ENCODE results near the gene TRAK2.

Gene TRAK2

DNA sequence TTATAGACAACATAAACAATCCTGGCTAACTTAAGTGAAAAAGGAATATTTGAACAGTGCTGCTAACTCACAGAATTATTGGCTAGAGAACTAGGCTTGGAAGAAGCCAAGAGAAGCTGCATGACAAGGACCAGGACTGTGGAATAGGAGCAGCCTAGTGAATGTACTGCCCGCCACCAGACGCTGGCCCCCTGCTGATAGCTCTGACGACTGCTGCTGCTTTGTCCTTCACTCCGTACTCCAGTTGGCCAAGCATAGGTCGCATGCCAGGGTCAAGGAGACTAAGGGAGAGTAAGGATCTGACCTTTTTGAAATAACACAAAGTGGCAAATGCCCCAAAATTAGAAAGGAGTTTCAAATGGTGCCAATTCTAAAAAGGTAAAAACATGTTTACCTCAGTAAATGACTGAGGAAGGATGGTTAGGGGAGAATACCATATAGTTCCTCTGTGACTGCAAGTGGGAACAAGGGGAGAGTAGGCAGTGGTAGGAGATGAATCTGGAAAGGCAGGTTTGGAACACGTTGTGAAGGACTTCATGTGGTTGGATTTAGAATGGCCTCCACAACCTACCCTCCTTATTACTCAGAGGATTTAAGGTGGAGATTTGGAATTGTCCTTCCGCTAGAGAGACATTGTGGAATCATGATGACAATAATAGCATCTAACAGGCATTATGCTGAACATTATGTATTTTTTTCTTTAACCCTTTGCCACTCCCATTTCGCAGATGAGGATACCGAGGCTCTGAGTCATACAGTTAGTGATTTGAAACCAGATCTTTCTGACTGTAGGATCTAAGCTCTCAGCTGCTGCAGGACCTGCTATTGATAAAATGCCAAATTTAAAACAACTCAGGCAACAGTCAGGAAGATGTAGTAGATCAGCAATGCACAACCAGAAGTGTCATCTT, 19.8 kb upstream of the TRAK2 start:
- peak; percentile 68 for DNase-seq
- H3K9ac ChIP-seq (ENCODE audit: low read length): no peak overlapping the region
- WGBS (ENCODE audit: extremely low coverage, insufficient coverage, low lambda C conversion rate): no CpG with 5 or more reads among the region's 9 CpGs
- H3K27ac ChIP-seq (ENCODE audit: low read depth, low read length): no peak overlapping the region
- H3K18ac ChIP-seq (ENCODE audit: low read length): no peak overlapping the region
- H2AK5ac ChIP-seq (ENCODE audit: low read length): no peak overlapping the region
- H3K4ac ChIP-seq (ENCODE audit: low read depth, low read length): no peak overlapping the region
- H2BK120ac ChIP-seq (ENCODE audit: low read depth, low read length): no peak overlapping the region
- H3K36me3 ChIP-seq (ENCODE audit: control insufficient read depth, insufficient read depth, low read length): no peaks in the 10 kb centered on the region
- no peak overlapping the region for H2BK15ac ChIP-seq (replicated peaks; ENCODE audit: low read depth)
- no peaks in the 10 kb centered on the region for H3K79me1 ChIP-seq (ENCODE audit: low read length)
- no peaks in the 10 kb centered on the region for H3K79me2 ChIP-seq (ENCODE audit: control insufficient read depth, insufficient read depth, low read length)
- no peak overlapping the region for H3K23ac ChIP-seq (ENCODE audit: low read length)
- H3K4me2 ChIP-seq (ENCODE audit: low read length): no peak overlapping the region
- no peak overlapping the region for H4K5ac ChIP-seq (ENCODE audit: low read length)
- H2BK5ac ChIP-seq (ENCODE audit: low read length): no peak overlapping the region
- no peak overlapping the region for H4K8ac ChIP-seq (ENCODE audit: low read depth, low read length)
- no peaks in the 10 kb centered on the region for H3K27me3 ChIP-seq (ENCODE audit: insufficient read depth, low read length, poor library complexity)
- no peak overlapping the region for H3K4me3 ChIP-seq (ENCODE audit: low read length)
- no peaks in the 10 kb centered on the region for H3K4me1 ChIP-seq (ENCODE audit: control insufficient read depth, low read depth, low read length)
- H3K56ac ChIP-seq (ENCODE audit: low read length): no peak overlapping the region

DNA sequence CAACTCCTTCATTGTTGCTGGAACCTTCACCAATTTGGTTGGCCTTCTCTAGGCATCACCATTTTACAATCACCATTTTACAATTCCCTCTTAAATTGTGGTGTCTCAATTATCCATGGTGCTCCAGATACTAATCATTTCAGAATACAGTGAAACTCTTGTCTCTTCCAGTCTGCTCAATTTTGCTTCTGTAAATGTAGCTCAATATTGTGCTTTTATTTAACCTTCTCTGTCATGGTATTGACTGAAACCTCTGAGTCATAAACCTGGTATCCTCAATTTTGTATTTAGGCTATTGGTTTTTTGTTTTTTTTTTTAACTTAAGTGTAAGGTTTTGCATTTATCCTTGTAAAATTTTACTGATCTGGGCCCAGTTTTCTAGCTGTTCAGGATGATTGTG, 16.4 kb upstream of the TRAK2 start:
- Histone ChIP-seq H4K5ac (ENCODE audit: low read length) (no peak overlapping the region), H2BK120ac (ENCODE audit: low read depth, low read length) (no peak overlapping the region), H3K4me3 (ENCODE audit: low read length) (no peak overlapping the region), H3K27ac (ENCODE audit: low read depth, low read length) (no peak overlapping the region), H3K4me2 (ENCODE audit: low read length) (no peak overlapping the region), H3K36me3 (ENCODE audit: control insufficient read depth, insufficient read depth, low read length) (no peaks in the 10 kb centered on the region), H3K56ac (ENCODE audit: low read length) (no peak overlapping the region), H3K79me2 (ENCODE audit: control insufficient read depth, insufficient read depth, low read length) (no peaks in the 10 kb centered on the region), H3K27me3 (ENCODE audit: insufficient read depth, low read length, poor library complexity) (no peaks in the 10 kb centered on the region), H3K4me1 (ENCODE audit: control insufficient read depth, low read depth, low read length) (no peaks in the 10 kb centered on the region), H2BK15ac (replicated peaks; ENCODE audit: low read depth) (no peak overlapping the region), H2AK5ac (ENCODE audit: low read length) (no peak overlapping the region), H2BK5ac (ENCODE audit: low read length) (no peak overlapping the region), H3K79me1 (ENCODE audit: low read length) (no peaks in the 10 kb centered on the region), H3K9ac (ENCODE audit: low read length) (no peak overlapping the region), H3K4ac (ENCODE audit: low read depth, low read length) (no peak overlapping the region), H3K23ac (ENCODE audit: low read length) (no peak overlapping the region), H4K8ac (ENCODE audit: low read depth, low read length) (no peak overlapping the region), H3K18ac (ENCODE audit: low read length) (no peak overlapping the region)
- DNase-seq: no peak

DNA sequence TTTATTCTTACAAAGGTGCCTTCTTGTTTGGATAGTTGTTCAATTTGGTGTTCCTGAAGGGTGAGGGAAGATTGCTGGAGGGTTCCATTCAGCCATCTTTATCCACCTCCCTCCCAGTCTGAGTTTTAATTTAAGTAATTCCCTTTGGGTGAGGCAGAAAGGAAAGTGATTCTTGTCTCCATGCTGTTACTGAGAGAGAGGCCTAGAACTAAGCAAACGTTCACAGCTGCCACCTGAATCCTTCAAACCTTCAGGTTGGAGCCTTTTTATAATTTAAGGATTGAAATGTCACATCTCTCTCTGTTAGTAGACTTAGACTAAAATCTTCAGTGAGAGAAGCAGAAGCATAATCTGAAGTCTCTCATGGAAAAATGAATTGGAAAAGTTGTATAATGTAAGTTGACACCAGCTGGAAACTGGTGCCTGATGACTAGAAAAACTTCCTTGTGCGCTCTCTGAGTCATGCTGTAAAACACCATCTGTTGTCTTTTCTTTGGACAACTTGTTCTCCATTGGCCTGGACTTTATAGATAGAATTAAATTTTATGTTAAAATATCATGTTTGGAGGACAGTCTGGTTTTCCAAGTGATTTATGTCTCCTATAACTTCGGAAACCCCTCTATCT, 14.9 kb upstream of the TRAK2 start:
- H3K79me2 ChIP-seq (ENCODE audit: control insufficient read depth, insufficient read depth, low read length): no peaks in the 10 kb centered on the region
- H3K56ac ChIP-seq (ENCODE audit: low read length): no peak overlapping the region
- WGBS (ENCODE audit: extremely low coverage, insufficient coverage, low lambda C conversion rate): no CpG with 5 or more reads among the region's 3 CpGs
- H4K5ac ChIP-seq (ENCODE audit: low read length): no peak overlapping the region
- no peak overlapping the region for H3K23ac ChIP-seq (ENCODE audit: low read length)
- H3K79me1 ChIP-seq (ENCODE audit: low read length): no peaks in the 10 kb centered on the region
- no peak overlapping the region for H3K4me3 ChIP-seq (ENCODE audit: low read length)
- H3K4me1 ChIP-seq (ENCODE audit: control insufficient read depth, low read depth, low read length): no peaks in the 10 kb centered on the region
- no peak overlapping the region for H4K8ac ChIP-seq (ENCODE audit: low read depth, low read length)
- no peak overlapping the region for H3K4me2 ChIP-seq (ENCODE audit: low read length)
- H3K18ac ChIP-seq (ENCODE audit: low read length): no peak overlapping the region
- H2BK15ac ChIP-seq (replicated peaks; ENCODE audit: low read depth): no peak overlapping the region
- no peak overlapping the region for H3K27ac ChIP-seq (ENCODE audit: low read depth, low read length)
- H3K27me3 ChIP-seq (ENCODE audit: insufficient read depth, low read length, poor library complexity): no peaks in the 10 kb centered on the region
- H2BK5ac ChIP-seq (ENCODE audit: low read length): no peak overlapping the region
- no peak for DNase-seq
- no peaks in the 10 kb centered on the region for H3K36me3 ChIP-seq (ENCODE audit: control insufficient read depth, insufficient read depth, low read length)
- H3K4ac ChIP-seq (ENCODE audit: low read depth, low read length): no peak overlapping the region
- no peak overlapping the region for H3K9ac ChIP-seq (ENCODE audit: low read length)
- H2AK5ac ChIP-seq (ENCODE audit: low read length): no peak overlapping the region
- no peak overlapping the region for H2BK120ac ChIP-seq (ENCODE audit: low read depth, low read length)

DNA sequence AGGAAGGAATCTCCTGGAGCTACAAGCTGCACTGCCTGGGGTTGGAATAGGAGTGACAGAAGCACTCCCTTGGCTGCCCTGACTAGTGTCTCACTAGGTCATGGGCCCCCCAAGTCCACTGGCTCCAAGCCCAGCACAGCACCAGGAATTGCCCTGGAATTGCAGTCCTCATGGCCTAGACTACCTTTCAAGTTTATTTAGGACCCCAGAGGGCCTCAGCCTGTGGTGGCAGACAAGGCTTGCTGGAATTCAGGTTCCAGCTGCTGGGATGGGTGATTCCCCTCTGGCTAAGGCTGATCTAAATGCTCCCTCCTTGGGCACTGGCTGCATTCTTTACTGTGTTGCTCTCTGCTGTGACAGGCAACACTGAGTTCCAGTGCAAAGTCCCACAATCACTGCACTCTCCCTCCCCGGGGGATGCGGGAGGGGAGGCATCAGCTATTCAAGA, 14.3 kb upstream of the TRAK2 start:
- Histone ChIP-seq H4K5ac (ENCODE audit: low read length) (no peak overlapping the region), H3K79me2 (ENCODE audit: control insufficient read depth, insufficient read depth, low read length) (no peaks in the 10 kb centered on the region), H4K8ac (ENCODE audit: low read depth, low read length) (no peak overlapping the region), H3K4me2 (ENCODE audit: low read length) (no peak overlapping the region), H2BK120ac (ENCODE audit: low read depth, low read length) (no peak overlapping the region), H3K56ac (ENCODE audit: low read length) (no peak overlapping the region), H3K23ac (ENCODE audit: low read length) (no peak overlapping the region), H3K79me1 (ENCODE audit: low read length) (no peaks in the 10 kb centered on the region), H3K4ac (ENCODE audit: low read depth, low read length) (no peak overlapping the region), H3K27ac (ENCODE audit: low read depth, low read length) (no peak overlapping the region), H3K4me1 (ENCODE audit: control insufficient read depth, low read depth, low read length) (no peaks in the 10 kb centered on the region), H3K18ac (ENCODE audit: low read length) (no peak overlapping the region), H2AK5ac (ENCODE audit: low read length) (no peak overlapping the region), H3K9ac (ENCODE audit: low read length) (no peak overlapping the region), H2BK5ac (ENCODE audit: low read length) (no peak overlapping the region), H2BK15ac (replicated peaks; ENCODE audit: low read depth) (no peak overlapping the region), H3K36me3 (ENCODE audit: control insufficient read depth, insufficient read depth, low read length) (no peaks in the 10 kb centered on the region), H3K27me3 (ENCODE audit: insufficient read depth, low read length, poor library complexity) (no peaks in the 10 kb centered on the region), H3K4me3 (ENCODE audit: low read length) (no peak overlapping the region)
- no CpG with 5 or more reads among the region's 2 CpGs for WGBS (ENCODE audit: extremely low coverage, insufficient coverage, low lambda C conversion rate)
- DNase-seq: peak; percentile 7

DNA sequence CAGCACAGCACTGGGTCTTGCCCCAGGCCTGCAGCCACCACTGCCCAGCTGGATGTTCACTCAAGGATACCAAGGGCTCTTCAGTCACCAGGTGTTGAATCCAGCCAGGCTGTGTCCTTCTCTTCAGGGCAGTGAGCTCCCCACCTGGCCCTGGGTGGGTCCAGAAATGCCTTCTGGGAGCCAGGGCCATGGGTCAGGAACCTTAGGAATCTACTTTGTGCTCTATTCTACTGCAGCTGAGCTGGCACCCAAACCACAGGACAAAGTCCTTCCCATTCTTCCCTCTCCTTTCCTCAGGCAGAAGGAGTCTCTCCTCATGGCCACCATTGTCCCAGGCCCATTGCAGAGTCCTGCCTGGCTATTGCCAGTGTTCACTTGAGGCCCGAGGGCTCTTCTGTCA, 13.3 kb upstream of the TRAK2 start:
- no peaks in the 10 kb centered on the region for H3K79me2 ChIP-seq (ENCODE audit: control insufficient read depth, insufficient read depth, low read length)
- H3K4me3 ChIP-seq (ENCODE audit: low read length): no peak overlapping the region
- H3K36me3 ChIP-seq (ENCODE audit: control insufficient read depth, insufficient read depth, low read length): no peaks in the 10 kb centered on the region
- no peak overlapping the region for H3K9ac ChIP-seq (ENCODE audit: low read length)
- no peak overlapping the region for H3K23ac ChIP-seq (ENCODE audit: low read length)
- no peak overlapping the region for H4K5ac ChIP-seq (ENCODE audit: low read length)
- no peaks in the 10 kb centered on the region for H3K79me1 ChIP-seq (ENCODE audit: low read length)
- no peak overlapping the region for H4K8ac ChIP-seq (ENCODE audit: low read depth, low read length)
- H3K4ac ChIP-seq (ENCODE audit: low read depth, low read length): no peak overlapping the region
- H2BK15ac ChIP-seq (replicated peaks; ENCODE audit: low read depth): no peak overlapping the region
- H3K27ac ChIP-seq (ENCODE audit: low read depth, low read length): no peak overlapping the region
- H3K18ac ChIP-seq (ENCODE audit: low read length): no peak overlapping the region
- H3K27me3 ChIP-seq (ENCODE audit: insufficient read depth, low read length, poor library complexity): no peaks in the 10 kb centered on the region
- WGBS (ENCODE audit: extremely low coverage, insufficient coverage, low lambda C conversion rate): no CpG with 5 or more reads among the region's 1 CpG
- H3K4me1 ChIP-seq (ENCODE audit: control insufficient read depth, low read depth, low read length): no peaks in the 10 kb centered on the region
- no peak overlapping the region for H3K56ac ChIP-seq (ENCODE audit: low read length)
- no peak for DNase-seq
- H2AK5ac ChIP-seq (ENCODE audit: low read length): no peak overlapping the region
- no peak overlapping the region for H3K4me2 ChIP-seq (ENCODE audit: low read length)
- H2BK5ac ChIP-seq (ENCODE audit: low read length): no peak overlapping the region
- no peak overlapping the region for H2BK120ac ChIP-seq (ENCODE audit: low read depth, low read length)
